Measurements from ENCODE around the gene COMT. TPM values are rescaled to one million over a fixed set of nuclear protein-coding genes. Genes with fewer than 3 reads are reported as not detected.

COMT gene
- total RNA-seq, 4 donors from 2014 or later = 89.1 to 149 (median 138) TPM

DNA sequence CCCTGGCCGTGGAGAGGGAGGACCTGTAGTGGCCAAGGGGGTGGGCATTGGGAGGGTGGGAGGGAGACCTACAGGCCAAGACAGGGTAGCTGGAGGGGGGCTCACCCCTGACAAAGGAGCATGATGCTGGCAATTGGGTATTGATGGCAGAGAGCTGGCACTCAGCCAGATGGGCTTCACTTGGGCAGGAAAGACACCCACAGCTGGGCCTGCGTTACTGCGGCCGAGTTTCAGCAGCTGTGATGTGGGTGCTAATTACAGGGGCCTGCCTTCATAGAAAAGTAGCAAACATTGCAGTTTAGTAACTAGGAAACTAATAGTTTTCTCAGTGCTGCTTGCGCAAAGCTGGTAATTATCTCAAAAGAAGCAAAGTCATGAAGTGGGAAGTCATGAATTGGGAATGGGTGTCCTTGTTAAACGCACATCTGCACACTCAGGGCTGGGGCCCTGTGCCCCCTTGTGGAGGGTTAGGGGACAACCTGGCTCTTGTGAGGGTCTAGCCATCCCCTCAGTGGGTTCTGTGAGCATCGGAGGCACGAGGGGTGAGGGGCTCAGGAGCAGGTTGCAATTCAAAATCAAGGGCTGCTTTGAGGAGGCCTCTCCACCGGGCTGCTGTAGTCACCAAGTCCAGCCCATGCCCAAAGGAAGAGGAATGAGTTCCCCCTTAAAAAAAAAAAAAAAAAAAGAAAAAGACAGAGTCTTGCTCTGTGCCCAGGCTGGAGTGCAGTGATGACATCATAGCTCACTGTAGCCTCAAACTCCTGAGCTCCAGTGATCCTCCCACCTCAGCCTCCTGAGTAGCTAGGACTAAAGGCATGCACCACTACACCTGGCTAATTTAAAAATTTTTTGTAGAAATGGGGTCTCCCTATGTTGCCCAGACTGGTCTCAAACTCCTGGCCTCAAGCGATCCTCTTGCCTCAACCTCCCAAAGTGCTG is 24.5 kb downstream of the COMT start:
- Histone ChIP-seq H3K27ac (no peak overlapping the region), H3K36me3 (peaks cover 0 to 57% (median 0%) of the 10 kb centered on the region in 3 donors)

DNA sequence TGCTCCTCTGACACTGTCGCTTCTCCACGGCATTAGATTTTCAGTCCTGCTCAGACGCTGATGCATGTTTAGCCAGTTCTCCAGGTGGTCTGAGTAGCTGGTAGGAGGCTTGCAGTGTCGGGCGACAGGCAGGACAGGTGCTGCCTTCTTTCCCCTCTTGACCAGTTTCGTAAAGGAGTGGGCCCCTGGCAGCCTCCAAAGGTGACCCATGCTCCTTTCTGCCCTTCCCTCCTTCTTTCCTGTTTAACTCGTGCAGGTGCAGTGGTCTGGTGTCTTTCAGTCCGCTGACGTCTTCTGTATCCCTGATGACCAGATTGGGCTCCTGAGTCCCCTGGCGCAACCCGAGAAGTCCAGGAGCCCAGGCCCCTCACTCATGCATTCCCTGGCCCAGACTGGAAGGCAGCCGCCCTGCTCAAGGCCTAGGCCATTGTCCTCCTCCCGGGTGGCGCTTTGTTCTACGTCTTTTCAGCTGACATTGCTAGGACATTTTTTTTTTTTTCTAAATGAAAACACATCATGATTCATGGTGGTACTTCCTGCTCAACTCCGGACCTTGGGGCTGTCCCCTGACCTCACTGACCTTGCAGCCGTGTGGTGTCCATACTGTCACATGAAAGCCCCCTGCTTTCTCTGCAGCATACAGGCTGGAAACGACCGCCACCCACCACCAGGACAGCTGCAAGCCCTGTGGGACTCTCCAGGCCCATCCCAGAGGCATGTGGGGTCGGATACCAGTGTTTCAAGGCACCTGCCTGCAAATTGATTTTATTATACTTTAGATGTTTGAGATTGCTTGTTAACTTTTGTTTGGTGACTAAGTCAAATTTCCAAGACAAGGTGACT is 25.6 kb downstream of the COMT start:
- peaks cover 0 to 24% (median 2%) of the 10 kb centered on the region in 4 donors for H3K4me1 ChIP-seq
- H3K27me3 ChIP-seq = no peaks in the 10 kb centered on the region
- H3K27ac ChIP-seq = no peak overlapping the region
- TF ChIP-seq CTCF (IDR thresholded peaks at IDR 0.05) (no peak), POLR2A (IDR thresholded peaks at IDR 0.05) (no peak)
- H3K36me3 ChIP-seq = peaks cover 0 to 57% (median 0%) of the 10 kb centered on the region in 3 donors
- no peak overlapping the region for H3K4me3 ChIP-seq
- no peaks in the 10 kb centered on the region for H3K9me3 ChIP-seq
- no peak for DNase-seq

More for the DNA sequence above, 24.5 kb downstream of the COMT start:
- Histone ChIP-seq H3K4me3 (no peak overlapping the region), H3K4me1 (peaks cover 0 to 22% (median 2%) of the 10 kb centered on the region in 4 donors), H3K9me3 (no peaks in the 10 kb centered on the region), H3K27me3 (no peaks in the 10 kb centered on the region)
- no peak for DNase-seq
- TF ChIP-seq POLR2A (IDR thresholded peaks at IDR 0.05) (no peak), CTCF (IDR thresholded peaks at IDR 0.05) (peak in 1 of 6 experiments; percentile 5)

DNA sequence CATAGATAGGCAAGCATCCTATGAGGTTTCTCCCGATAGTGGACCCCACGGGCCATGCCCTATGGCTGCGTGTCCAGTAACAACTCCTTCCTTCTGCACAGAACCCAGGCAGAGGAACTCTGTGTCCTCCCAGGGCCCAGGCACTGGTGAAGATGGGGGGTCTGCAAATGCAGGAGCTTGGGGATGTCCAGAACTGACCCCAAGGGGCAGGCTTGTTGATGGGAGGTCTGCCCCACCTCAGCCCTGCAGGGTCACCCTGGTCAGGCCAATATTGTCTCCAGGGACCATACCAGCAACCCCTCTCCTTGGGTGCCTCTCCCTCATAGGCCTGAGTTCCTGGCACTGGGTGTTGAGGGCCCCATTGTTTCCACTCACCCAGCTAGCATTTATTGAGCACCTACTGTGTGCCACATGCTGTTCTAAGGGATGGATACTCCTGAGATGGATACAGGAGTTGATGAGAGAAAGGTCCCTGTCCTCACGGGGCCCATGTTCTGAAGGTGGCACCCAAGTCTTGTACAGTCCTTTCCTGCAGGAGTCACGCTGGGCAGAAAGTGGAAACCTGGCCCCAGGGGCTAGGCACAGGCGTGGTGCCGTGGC is 26.4 kb downstream of the COMT start:
- Histone ChIP-seq H3K27ac (no peak overlapping the region), H3K27me3 (no peaks in the 10 kb centered on the region), H3K9me3 (no peaks in the 10 kb centered on the region), H3K36me3 (peaks cover 0 to 57% (median 0%) of the 10 kb centered on the region in 3 donors), H3K4me3 (no peak overlapping the region), H3K4me1 (peaks cover 0 to 15% (median 2%) of the 10 kb centered on the region in 4 donors)
- DNase-seq = no peak
- no peak for TF ChIP-seq POLR2A (IDR thresholded peaks at IDR 0.05)
- TF ChIP-seq CTCF (IDR thresholded peaks at IDR 0.05) = no peak

DNA sequence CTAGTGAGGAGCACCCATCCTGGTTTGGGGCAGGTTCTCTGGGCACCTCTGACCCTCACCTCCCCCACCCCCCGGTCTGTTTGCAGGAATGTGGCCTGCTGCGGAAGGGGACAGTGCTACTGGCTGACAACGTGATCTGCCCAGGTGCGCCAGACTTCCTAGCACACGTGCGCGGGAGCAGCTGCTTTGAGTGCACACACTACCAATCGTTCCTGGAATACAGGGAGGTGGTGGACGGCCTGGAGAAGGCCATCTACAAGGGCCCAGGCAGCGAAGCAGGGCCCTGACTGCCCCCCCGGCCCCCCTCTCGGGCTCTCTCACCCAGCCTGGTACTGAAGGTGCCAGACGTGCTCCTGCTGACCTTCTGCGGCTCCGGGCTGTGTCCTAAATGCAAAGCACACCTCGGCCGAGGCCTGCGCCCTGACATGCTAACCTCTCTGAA is 26.9 kb downstream of the COMT start:
- Histone ChIP-seq H3K27ac (no peak overlapping the region), H3K9me3 (no peaks in the 10 kb centered on the region), H3K27me3 (no peaks in the 10 kb centered on the region), H3K36me3 (peaks cover 0 to 57% (median 0%) of the 10 kb centered on the region in 3 donors), H3K4me1 (peaks cover 0 to 12% (median 2%) of the 10 kb centered on the region in 4 donors), H3K4me3 (no peak overlapping the region)
- no peak for DNase-seq
- TF ChIP-seq POLR2A (IDR thresholded peaks at IDR 0.05) (no peak), CTCF (IDR thresholded peaks at IDR 0.05) (no peak)

All from Peyer's patch (tissue), 4 donors.